Kidney epithelial cell (primary cell): ENCODE results near the gene RASAL2. TPM values are rescaled to one million over a fixed set of nuclear protein-coding genes. Genes with fewer than 3 reads are reported as not detected.

Experiments used
- DNase-seq: peaks from one replicate; pipeline ENCODE4 v3.0.0-alpha.2; 2010; ENCODE audit warnings: low read depth
- H3K27me3 ChIP-seq: 2 replicates; pipeline ENCODE4 v1.6.0; 2011; ENCODE audit warnings: low read length; ENCODE audit not compliant: control insufficient read depth, insufficient read depth
- H3K36me3 ChIP-seq: 2 replicates; pipeline ENCODE4 v1.5.1; 2011; ENCODE audit warnings: low read length; ENCODE audit not compliant: control insufficient read depth, insufficient read depth
- H3K4me3 ChIP-seq: 2 replicates; pipeline ENCODE4 v1.5.1; 2011; ENCODE audit warnings: low read depth, mild to moderate bottlenecking, control low read depth, low read length
- CTCF ChIP-seq: IDR thresholded peaks from 2 replicates; pipeline ENCODE4 v1.5.1; 2011; ENCODE audit warnings: mild to moderate bottlenecking, moderate library complexity, low read length, control low read depth, inconsistent platforms; ENCODE audit not compliant: insufficient read depth, poor library complexity, severe bottlenecking
- total RNA-seq: library from RNA; depleted of rRNA; stranded (reverse); fragments of >200 nt; gene quantifications from 2 replicates; pipeline ENCODE4 v1.2.3, GENCODE V29; 2015

Gene RASAL2
- total RNA-seq, 1 donor from 2014 or later, result 18.3 TPM

GRCh38 chr1:178352790-178353416 is 259.0 kb downstream of the RASAL2 start:
- no peak for DNase-seq
- no peaks in the 10 kb centered on the region for H3K27me3 ChIP-seq
- H3K4me3 ChIP-seq, result no peak overlapping the region
- no peaks in the 10 kb centered on the region for H3K36me3 ChIP-seq
- TF ChIP-seq CTCF, result no peak

GRCh38 chr1:178353524-178353923 is 259.6 kb downstream of the RASAL2 start:
- no peak for DNase-seq
- no peaks in the 10 kb centered on the region for H3K36me3 ChIP-seq
- H3K4me3 ChIP-seq, result no peak overlapping the region
- H3K27me3 ChIP-seq, result no peaks in the 10 kb centered on the region
- TF ChIP-seq CTCF, result no peak

- no peak for DNase-seq
- TF ChIP-seq CTCF, result no peak
Observed at GRCh38 chr1:178354816-178355215, 260.9 kb downstream of the RASAL2 start.

GRCh38 chr1:178356299-178356698 is 262.4 kb downstream of the RASAL2 start:
- DNase-seq, result no peak
- Histone ChIP-seq H3K27me3 (no peaks in the 10 kb centered on the region), H3K4me3 (no peak overlapping the region), H3K36me3 (no peaks in the 10 kb centered on the region)
- no peak for TF ChIP-seq CTCF

More at GRCh38 chr1:178354816-178355215, 260.9 kb downstream of the RASAL2 start:
- no peaks in the 10 kb centered on the region for H3K27me3 ChIP-seq
- no peak overlapping the region for H3K4me3 ChIP-seq
- H3K36me3 ChIP-seq, result no peaks in the 10 kb centered on the region

- no peak for DNase-seq
- Histone ChIP-seq H3K36me3 (no peaks in the 10 kb centered on the region), H3K27me3 (no peaks in the 10 kb centered on the region), H3K4me3 (no peak overlapping the region)
- no peak for TF ChIP-seq CTCF
Observed at GRCh38 chr1:178358456-178358855, 264.6 kb downstream of the RASAL2 start.

- no peak for TF ChIP-seq CTCF
- DNase-seq, result no peak
- Histone ChIP-seq H3K36me3 (no peaks in the 10 kb centered on the region), H3K27me3 (no peaks in the 10 kb centered on the region), H3K4me3 (no peak overlapping the region)
Observed at GRCh38 chr1:178360421-178360820, 266.5 kb downstream of the RASAL2 start.
